Measurements from ENCODE around the gene MEI4. TPM values are rescaled to one million over a fixed set of nuclear protein-coding genes. Genes with fewer than 3 reads are reported as not detected.

MEI4 gene
- total RNA-seq, 1 donor from 2014 or later = not detected

GRCh38 chr6:77880501-77880900, 227.7 kb downstream of the MEI4 start:
- Mint-ChIP-seq H3K4me3 (ENCODE audit: unreplicated experiment) (no peak overlapping the region), H3K36me3 (ENCODE audit: low read depth) (no peaks in the 10 kb centered on the region), H3K27ac (ENCODE audit: unreplicated experiment) (no peak overlapping the region), H3K4me1 (ENCODE audit: low read depth) (peaks cover 17% of the 10 kb centered on the region), H3K27me3 (ENCODE audit: low read depth) (no peaks in the 10 kb centered on the region), H3K9me3 (ENCODE audit: low read depth) (peaks cover 13% of the 10 kb centered on the region)
- TF ChIP-seq, protein P1, sequence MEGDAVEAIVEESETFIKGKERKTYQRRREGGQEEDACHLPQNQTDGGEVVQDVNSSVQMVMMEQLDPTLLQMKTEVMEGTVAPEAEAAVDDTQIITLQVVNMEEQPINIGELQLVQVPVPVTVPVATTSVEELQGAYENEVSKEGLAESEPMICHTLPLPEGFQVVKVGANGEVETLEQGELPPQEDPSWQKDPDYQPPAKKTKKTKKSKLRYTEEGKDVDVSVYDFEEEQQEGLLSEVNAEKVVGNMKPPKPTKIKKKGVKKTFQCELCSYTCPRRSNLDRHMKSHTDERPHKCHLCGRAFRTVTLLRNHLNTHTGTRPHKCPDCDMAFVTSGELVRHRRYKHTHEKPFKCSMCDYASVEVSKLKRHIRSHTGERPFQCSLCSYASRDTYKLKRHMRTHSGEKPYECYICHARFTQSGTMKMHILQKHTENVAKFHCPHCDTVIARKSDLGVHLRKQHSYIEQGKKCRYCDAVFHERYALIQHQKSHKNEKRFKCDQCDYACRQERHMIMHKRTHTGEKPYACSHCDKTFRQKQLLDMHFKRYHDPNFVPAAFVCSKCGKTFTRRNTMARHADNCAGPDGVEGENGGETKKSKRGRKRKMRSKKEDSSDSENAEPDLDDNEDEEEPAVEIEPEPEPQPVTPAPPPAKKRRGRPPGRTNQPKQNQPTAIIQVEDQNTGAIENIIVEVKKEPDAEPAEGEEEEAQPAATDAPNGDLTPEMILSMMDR (IDR thresholded peaks at IDR 0.05) = no peak
- no peak for DNase-seq (ENCODE audit: low spot score)

- no peak overlapping the region for H3K27ac Mint-ChIP-seq (ENCODE audit: unreplicated experiment)
- peaks cover 17% of the 10 kb centered on the region for H3K4me1 Mint-ChIP-seq (ENCODE audit: low read depth)
- TF ChIP-seq, protein P1 (IDR thresholded peaks at IDR 0.05) = no peak
- no peaks in the 10 kb centered on the region for H3K27me3 Mint-ChIP-seq (ENCODE audit: low read depth)
- no peak for DNase-seq (ENCODE audit: low spot score)
- no peaks in the 10 kb centered on the region for H3K36me3 Mint-ChIP-seq (ENCODE audit: low read depth)
- peaks cover 14% of the 10 kb centered on the region for H3K9me3 Mint-ChIP-seq (ENCODE audit: low read depth)
- H3K4me3 Mint-ChIP-seq (ENCODE audit: unreplicated experiment) = no peak overlapping the region
Measured at GRCh38 chr6:77883851-77884250, 231.0 kb downstream of the MEI4 start.

DNA sequence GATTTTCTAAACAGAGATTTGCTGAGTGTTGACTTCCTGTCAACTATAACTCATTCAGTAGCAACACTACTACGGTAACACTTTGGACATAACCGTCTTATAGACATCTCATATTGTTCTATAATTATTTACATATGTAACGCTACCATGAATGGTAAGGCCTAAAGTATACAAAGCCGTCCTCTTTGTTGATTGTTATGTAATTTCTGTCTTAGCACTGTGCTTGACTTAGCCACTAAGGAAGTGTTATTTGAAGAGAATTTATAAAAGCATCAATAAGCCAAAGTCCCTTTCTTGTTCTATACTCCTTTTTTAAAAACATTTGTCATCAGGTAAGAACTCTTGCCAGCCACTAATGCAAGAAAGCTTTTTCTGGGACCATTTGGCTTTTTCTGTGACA, 240.6 kb downstream of the MEI4 start:
- no peaks in the 10 kb centered on the region for H3K27me3 Mint-ChIP-seq (ENCODE audit: low read depth)
- no peak for DNase-seq (ENCODE audit: low spot score)
- no peaks in the 10 kb centered on the region for H3K4me1 Mint-ChIP-seq (ENCODE audit: low read depth)
- H3K9me3 Mint-ChIP-seq (ENCODE audit: low read depth) = peaks cover 23% of the 10 kb centered on the region
- H3K27ac Mint-ChIP-seq (ENCODE audit: unreplicated experiment) = no peak overlapping the region
- TF ChIP-seq, protein P1 (IDR thresholded peaks at IDR 0.05) = no peak
- H3K36me3 Mint-ChIP-seq (ENCODE audit: low read depth) = no peaks in the 10 kb centered on the region
- H3K4me3 Mint-ChIP-seq (ENCODE audit: unreplicated experiment) = no peak overlapping the region

GRCh38 chr6:77906070-77906469, 253.2 kb downstream of the MEI4 start:
- TF ChIP-seq, protein P1 (IDR thresholded peaks at IDR 0.05) = no peak
- H3K36me3 Mint-ChIP-seq (ENCODE audit: low read depth) = no peaks in the 10 kb centered on the region
- H3K9me3 Mint-ChIP-seq (ENCODE audit: low read depth) = peaks cover 28% of the 10 kb centered on the region
- H3K27me3 Mint-ChIP-seq (ENCODE audit: low read depth) = no peaks in the 10 kb centered on the region
- no peak overlapping the region for H3K4me3 Mint-ChIP-seq (ENCODE audit: unreplicated experiment)
- H3K4me1 Mint-ChIP-seq (ENCODE audit: low read depth) = no peaks in the 10 kb centered on the region
- H3K27ac Mint-ChIP-seq (ENCODE audit: unreplicated experiment) = no peak overlapping the region
- no peak for DNase-seq (ENCODE audit: low spot score)

DNA sequence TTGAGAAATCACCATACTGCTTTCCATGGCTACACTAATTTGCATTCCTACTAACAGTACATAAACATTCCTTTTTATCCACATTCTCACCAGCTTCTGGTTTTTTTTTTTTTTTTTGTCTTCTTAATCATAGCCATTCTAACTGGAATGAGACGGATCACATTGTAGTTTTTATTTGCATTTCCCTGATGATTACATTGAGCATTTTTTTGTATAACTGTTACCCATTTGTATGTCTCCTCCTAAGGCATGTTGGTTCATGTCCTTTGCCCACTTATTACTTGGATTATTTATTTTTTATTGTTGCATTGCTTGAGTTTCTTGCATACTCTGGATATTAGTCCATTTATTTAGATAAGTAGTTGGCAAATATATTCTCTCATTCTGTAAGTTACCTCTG, 258.0 kb downstream of the MEI4 start:
- H3K4me1 Mint-ChIP-seq (ENCODE audit: low read depth) = no peaks in the 10 kb centered on the region
- H3K4me3 Mint-ChIP-seq (ENCODE audit: unreplicated experiment) = no peak overlapping the region
- TF ChIP-seq, protein P1 (IDR thresholded peaks at IDR 0.05) = no peak
- no peaks in the 10 kb centered on the region for H3K27me3 Mint-ChIP-seq (ENCODE audit: low read depth)
- H3K9me3 Mint-ChIP-seq (ENCODE audit: low read depth) = peaks cover 41% of the 10 kb centered on the region
- H3K27ac Mint-ChIP-seq (ENCODE audit: unreplicated experiment) = no peak overlapping the region
- DNase-seq (ENCODE audit: low spot score) = no peak
- peaks cover 4% of the 10 kb centered on the region for H3K36me3 Mint-ChIP-seq (ENCODE audit: low read depth)

All from chondrocyte (in vitro differentiated cells).